ENCODE data around the gene PHF13. TPM values are rescaled to one million over a fixed set of nuclear protein-coding genes. Genes with fewer than 3 reads are reported as not detected.

Gene PHF13
- 1 to 10 TPM; 8.9 to 9.7 TPM for total RNA-seq

DNA sequence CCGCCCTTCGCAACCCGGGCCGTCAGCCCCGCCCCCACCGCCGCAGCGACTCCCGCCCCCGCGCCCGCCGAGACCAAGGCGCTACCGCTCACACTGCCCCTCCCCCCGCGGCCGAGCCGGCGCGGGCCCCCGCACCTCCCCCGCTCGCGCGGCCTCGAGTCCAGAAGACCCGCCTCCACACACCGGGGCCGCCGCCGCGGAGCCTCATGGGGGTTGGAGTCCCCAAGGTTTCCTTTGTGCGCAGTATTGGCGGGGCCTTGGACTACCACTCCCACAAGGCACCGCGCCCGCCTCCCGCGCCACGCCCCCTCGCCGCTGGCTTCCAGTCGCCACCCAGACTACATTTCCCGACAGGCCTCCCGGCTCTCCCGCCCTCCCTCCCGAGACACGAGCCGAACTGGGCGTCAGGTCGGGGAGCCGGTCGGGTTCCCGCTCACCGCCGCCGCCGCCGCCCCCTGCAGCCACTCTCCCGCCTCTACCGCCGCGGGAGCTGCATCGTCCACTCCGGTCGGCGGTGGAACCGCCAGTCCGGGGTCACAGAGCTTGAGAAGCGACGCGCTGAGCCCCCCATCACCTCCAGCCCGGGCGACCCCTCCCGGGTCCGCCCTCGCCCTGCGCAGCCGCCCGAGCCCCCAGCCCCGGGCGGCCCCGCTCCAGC is at the start of gene PHF13:
PHF13 (plus strand) TSS at position 371 of the 658 bp plus-strand sequence. CDS start 336 bp downstream, outside the sequence.

DNA sequence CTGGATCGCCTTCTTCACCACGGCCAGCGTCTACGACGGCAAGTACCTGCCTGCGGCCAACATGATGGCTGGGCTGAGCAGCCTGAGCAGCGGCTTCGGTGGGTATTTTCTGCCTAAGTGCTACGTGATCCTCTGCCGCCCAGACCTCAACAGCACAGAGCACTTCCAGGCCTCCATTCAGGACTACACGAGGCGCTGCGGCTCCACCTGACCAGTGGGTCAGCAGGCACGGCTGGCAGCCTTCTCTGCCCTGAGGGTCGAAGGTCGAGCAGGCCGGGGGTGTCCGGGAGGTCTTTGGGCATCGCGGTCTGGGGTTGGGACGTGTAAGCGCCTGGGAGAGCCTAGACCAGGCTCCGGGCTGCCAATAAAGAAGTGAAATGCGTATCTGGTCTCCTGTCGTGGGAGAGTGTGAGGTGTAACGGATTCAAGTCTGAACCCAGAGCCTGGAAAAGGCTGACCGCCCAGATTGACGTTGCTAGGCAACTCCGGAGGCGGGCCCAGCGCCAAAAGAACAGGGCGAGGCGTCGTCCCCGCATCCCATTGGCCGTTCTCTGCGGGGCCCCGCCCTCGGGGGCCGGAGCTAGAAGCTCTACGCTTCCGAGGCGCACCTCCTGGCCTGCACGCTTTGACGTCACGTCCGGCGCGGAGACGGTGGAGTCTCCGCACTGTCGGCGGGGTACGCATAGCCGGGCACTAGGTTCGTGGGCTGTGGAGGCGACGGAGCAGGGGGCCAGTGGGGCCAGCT is 34.0 kb upstream of the PHF13 start, which contains the start of gene ZBTB48:
ZBTB48 (plus strand) TSS at position 621 of the 745 bp plus-strand sequence. CDS start 616 bp downstream, outside the sequence.

GRCh38 chr1:6602669-6603237 is 10.8 kb upstream of the PHF13 start, which contains the start of gene KLHL21:
Gene KLHL21, minus strand, starts transcription at chr1:6602869. Its CDS starts 52 bp downstream, at chr1:6602817.

GRCh38 chr1:6624710-6625583 is 11.4 kb downstream of the PHF13 start, which contains the start of gene THAP3:
Gene THAP3, plus strand, starts transcription at chr1:6624868. Its CDS starts 351 bp downstream, at chr1:6625219.

Other genes starting within 250 kb of the PHF13 start
- gene ACOT7, start 220.0 kb upstream of the PHF13 start, total RNA-seq, result 100 to 1,000 TPM; 115 to 148 TPM
- under 1 TPM in 1 of 2 donors, not detected in 1; 0.33 TPM for gene HES2, start 193.8 kb upstream of the PHF13 start, total RNA-seq
- gene ESPN, start 189.0 kb upstream of the PHF13 start, total RNA-seq, result under 1 TPM in 1 of 2 donors, not detected in 1; under 0.01 TPM
- gene TNFRSF25, start 147.6 kb upstream of the PHF13 start, total RNA-seq, result under 1 TPM in 1 of 2 donors, not detected in 1; under 0.01 TPM
- 1 to 10 TPM in 1 of 2 donors, under 1 TPM in 1; 0.33 to 1.4 TPM for gene PLEKHG5, start 122.1 kb upstream of the PHF13 start, total RNA-seq
- gene NOL9, start 59.2 kb upstream of the PHF13 start, total RNA-seq, result 10 to 100 TPM; 19.3 to 25.3 TPM
- gene TAS1R1, start 58.4 kb upstream of the PHF13 start, total RNA-seq, result not detected
- 10 to 100 TPM; 10.3 to 14.0 TPM for gene ZBTB48, start 33.7 kb upstream of the PHF13 start, total RNA-seq
- gene KLHL21, start 10.9 kb upstream of the PHF13 start, total RNA-seq, result 10 to 100 TPM; 51.0 to 54.7 TPM
- 10 to 100 TPM; 14.8 to 21.0 TPM for gene THAP3, start 11.1 kb downstream of the PHF13 start, total RNA-seq
- 10 to 100 TPM; 35.4 to 44.3 TPM for gene DNAJC11, start 88.1 kb downstream of the PHF13 start, total RNA-seq
- gene CAMTA1, start 171.7 kb downstream of the PHF13 start, total RNA-seq, result 10 to 100 TPM; 46.0 to 50.6 TPM

Data from melanocyte of skin (primary cell).